Measurements from ENCODE around the gene ZNF853.
"Not testable (repeated sequence)": the region's sequence is repeated elsewhere in the genome, so short reads cannot be mapped to it uniquely, and the experiment has no call there.

ZNF853 gene

DNA sequence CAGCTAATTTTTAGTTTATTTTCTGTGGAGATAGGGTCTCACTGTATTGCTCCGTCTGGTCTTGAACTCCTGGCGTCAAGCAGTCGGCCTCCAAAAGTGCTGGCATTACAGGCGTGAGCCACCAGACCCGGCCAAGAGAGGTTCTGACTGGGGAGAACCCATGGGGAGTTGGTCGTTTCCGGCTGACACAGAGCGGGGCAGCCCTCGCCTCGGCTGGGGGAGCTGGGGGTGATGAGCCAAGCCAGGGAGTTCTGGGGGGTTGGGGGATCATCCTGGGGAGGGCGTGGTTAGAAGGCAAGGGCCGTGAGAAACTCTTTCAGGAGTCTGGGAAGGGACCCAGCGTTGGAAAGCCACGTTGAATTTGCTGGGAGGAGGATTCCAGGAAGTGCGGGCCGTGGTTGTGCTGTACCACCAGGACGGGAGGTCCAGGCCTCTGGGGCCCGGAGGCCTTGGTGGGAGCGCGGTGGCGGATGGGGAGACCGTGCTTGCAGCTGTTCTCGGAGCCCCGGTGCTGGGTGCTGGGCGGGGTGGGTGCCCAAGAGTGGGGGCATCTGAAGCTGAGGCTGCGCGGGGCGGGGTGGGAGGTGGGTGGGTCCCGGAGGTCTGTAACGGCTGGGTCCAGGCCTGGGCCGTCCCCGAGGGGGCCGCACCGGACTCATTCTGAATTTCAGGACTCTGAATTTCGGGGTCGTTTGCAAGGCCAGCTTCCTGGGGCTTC is 8.4 kb upstream of the ZNF853 start:
- DNase-seq = no peak

DNA sequence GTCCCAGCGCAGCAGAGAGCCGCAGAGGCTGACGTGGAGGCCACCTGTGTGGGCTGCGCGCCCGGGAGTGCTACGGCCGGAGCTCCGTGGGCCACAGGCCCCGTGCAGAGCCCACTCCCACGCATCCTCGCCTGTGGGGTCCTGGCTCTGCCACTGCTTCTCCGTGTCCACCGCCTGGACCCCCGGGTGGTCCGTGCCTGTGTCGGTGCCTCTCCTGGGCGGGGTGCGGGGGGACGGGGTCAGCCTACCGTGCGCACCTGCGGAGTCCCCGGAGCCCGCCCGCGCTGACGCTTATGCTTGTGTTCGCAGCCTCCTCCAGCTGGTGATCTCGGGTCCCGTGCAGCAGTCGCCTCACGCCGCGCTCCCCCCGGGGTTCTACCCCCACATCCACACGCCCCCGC is 7.8 kb upstream of the ZNF853 start:
- DNase-seq = no peak

DNA sequence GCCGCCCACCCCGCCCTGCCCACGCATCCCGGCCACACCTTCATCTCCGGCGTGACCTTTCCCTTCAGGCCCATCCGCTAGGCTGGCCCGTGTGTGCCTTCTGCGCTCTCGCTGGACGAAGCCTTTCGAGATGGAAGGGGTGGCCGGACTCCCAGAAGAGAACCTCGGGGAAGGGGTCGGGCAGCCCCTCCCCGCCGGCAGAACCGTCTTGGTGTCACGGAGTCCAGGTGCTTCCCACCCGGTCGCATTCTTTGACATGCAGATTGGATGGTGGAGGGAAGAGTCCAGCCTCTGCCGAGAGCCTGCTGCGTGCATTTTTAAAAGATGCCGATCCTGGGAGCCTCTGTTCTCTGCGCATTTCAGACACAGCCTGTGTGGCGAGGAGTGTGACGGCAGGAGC is 7.3 kb upstream of the ZNF853 start:
- no peak for DNase-seq

DNA sequence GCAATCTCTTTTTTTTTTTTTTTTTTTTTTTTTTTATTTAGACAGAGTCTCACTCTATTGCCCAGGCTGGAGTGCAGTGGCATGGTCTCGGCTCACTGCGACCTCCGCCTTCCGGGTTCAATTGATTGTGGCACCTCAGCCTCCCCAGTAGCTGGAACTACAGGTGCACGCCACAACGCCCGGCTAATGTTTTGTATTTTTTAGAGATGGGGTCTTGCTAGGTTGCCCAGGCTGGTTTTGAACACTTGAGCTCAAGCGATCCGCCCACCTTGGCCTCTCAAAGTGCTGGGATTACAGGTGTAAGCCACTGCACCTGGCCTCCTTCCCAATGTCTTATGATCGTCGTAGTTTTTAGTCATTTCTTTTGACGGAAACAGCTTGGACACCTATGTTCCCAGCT is 6.6 kb upstream of the ZNF853 start:
- DNase-seq = no peak

DNA sequence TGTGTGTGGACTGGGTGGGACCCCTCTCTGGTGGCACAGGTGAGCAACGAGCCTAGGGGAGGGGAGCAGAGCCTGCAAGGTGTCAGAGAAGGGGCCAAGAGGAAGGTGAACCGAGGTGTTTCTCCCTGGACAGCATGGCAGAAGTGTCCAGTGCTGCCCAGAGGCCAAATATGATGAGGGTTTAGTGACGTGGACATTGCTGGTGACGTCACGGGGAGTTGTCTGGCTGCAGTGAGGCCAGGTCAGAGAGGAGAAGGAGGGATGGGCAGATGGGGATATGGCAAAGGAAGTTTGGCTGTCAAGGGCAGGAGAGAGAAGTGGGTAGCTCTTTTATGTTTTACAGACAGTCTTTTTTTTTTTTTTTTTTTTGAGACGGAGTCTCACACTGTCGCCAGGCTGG is 2.6 kb upstream of the ZNF853 start:
- DNase-seq = no peak

DNA sequence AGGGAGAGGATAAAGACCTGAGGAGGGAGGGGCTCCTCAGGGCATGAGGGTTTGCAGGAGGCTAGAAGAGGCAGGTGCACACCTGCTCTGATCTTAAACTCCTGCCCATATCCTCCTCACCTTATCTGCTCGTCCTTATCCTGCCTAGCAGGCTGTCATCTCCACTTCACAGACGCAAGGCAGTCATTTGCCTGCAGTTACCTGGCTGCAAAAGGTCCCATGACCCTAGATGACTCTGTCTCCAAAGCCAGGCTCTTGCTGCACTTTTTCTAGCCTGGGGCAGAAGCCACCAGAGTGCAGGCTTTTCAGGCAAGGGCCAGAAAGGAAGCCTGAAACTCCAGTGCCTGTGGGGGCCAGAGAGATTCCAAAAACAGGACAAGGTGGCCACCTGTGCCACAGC is 1.7 kb upstream of the ZNF853 start:
- DNase-seq = no peak

DNA sequence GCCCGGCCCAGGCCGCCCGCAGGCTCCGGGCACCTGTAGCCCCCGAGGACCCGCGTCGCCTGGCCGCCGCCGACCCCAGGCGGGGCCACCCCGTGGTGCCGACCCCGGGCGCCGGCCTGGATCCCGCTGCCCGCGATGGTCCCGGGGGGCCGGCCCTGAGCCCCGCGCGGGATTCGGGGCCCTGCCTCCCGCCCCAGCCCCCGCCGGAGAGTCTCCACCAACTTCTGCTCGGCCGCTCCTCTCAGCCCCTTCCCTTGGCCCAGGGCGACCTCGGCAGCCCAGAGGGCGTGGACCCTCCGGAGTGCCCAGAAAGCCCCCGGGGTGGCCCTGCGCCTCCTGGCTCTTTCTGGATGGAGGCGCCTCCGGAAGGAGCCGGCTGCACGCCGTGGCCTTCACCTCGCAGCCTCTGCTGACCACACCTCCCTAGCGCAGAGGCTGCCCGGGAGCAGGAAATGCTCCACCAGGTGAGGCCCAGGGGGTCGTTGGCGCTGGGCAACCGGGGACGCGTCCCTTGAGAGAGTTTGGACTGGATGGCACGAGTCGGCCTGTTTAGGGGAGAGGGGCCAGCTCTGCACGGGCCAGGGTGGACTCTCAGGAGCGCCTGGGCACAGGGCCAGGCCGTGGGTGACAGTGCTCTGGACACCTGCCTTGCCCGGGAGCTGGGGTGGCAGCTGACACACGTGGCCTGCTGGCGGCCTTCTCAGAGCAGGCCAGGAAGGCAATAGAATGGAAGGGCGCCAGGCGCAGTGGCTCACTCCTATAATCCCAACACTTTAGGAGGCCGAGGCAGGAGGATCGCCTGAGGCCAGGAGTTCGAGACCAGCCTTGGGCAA is 529 bp downstream of the ZNF853 start:
- no peak for DNase-seq

DNA sequence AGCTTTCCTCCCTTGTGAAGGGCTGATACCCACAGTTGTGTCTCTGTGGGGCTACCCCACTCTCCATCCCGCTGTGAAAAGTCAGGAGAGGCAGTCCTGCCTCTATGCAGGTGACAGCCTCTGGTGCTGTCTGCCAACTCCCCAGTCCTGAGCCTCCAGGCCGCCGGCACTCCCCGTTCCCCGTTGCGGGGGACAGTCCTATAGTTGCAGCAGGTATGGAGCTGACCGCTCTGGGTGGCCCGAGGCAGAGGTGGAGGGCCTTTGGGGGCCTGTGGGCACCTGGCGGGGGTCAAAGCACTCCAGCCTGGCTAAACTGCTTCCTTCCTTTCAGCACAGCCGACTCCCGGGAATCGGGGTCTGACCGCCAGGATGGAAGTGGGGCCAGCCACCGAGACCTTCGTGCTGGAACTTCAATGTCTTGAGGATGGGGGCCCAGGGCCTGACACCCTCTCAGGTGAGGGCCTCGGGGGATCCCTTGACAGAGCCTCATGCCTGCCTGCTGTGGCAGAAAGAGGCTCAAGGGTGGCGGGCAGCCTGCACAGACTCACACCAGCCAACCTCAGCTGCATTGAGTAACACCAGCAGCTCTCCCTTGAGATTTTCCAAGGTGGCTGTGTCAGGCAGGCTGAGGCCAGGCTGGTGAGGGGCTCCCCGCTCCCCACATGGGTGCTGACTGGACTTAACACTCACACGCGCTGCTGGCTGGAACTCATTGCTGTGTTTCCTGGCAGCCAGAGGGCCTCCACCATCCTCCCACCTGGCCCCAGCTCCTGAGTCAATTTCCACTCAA is 1.6 kb downstream of the ZNF853 start:
- no peak for DNase-seq

DNA sequence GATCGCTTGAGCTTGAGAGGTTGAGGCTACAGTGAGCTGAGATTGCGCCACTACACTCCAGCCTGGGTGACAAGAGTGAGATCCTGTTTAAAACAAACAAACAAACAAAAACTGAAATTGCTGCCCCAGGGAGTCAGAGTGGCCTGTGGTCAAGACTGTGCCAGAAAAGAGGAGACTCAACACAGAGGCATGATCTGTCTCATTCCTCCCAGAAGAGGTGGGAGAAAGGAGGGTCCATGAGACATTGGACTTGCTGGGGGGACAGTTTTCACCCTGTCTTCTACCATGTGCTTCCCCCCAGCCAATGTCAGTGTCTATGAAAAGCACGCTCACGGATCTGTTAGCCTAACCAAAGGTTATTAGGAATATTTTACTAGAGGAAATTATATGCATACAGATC is 3.2 kb downstream of the ZNF853 start:
- no peak for DNase-seq

DNA sequence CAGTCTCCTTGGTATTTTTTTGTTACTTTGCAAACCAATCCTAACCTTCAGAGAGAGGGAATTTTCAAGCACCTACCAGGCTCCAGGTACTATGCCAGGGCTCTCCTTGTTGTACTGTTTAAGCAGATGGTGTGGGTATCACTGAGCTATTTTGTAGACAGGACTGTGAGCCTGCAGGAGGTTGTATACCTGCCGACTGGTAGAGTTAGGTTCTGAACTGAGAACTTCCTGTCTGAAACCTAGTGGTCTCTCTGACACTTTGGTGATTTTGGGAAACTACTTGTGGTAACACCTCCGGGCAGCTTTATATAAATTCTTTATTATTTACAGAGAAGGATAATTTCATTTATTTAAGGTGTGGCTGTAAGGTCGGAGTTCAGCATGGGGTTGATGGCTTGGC is 4.6 kb downstream of the ZNF853 start:
- DNase-seq = no peak

DNA sequence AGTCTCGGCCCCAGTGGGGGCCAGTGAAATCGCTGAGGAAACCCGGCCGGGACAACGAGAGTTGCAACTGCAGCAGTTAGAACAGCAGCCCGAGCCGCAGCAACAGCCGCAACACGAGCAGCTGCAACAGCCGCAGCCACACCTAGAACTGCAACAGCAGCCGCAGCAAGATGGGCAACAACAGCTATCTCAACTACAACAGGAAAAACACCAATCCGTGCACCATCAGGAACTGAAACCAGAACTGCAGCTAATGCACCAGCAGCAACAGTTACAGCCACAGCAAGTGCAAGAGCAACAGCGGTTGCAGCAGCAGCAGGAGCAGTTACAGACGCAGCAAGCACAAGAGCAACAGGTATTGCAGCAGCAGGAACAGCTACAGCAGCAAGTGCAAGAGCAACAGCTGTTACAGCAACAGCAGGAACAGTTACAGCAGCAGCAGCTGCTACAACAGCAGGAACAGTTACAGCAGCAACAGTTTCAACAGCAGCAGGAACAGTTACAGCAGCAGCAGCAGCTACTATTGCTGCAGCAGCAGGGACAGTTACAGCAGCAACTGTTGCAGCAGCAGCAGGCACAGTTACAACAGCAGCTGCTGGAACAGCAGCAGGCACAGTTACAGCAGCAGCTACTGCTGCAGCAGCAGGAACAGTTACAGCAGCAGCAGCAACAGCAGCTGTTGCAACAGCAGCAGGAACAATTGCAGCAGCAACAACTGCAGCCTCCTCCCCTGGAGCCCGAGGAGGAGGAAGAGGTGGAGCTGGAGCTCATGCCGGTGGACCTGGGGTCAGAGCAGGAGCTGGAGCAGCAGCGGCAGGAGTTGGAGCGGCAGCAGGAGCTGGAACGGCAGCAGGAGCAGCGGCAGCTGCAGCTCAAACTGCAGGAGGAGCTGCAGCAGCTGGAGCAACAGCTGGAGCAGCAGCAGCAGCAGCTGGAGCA is 6.1 kb downstream of the ZNF853 start:
- no peak for DNase-seq

DNA sequence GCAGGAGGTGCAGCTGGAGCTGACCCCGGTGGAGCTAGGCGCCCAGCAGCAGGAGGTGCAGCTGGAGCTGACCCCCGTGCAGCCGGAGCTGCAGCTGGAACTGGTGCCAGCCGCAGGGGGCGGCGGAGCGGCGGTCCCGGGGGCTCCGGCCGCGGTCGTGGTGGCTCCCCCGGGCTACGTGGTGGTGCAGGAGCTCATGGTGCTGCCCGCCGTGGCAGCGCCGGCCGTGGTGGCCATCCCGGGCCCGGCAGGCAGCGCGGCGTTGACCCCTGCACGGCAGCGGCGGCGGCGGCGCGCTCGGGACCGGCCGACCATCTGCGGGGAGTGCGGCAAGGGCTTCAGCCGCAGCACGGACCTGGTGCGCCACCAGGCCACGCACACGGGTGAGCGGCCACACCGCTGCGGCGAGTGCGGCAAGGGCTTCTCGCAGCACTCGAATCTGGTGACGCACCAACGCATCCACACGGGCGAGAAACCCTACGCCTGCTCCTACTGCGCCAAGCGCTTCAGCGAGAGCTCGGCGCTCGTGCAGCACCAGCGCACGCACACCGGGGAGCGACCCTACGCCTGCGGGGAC is 6.8 kb downstream of the ZNF853 start:
- DNase-seq = no peak

DNA sequence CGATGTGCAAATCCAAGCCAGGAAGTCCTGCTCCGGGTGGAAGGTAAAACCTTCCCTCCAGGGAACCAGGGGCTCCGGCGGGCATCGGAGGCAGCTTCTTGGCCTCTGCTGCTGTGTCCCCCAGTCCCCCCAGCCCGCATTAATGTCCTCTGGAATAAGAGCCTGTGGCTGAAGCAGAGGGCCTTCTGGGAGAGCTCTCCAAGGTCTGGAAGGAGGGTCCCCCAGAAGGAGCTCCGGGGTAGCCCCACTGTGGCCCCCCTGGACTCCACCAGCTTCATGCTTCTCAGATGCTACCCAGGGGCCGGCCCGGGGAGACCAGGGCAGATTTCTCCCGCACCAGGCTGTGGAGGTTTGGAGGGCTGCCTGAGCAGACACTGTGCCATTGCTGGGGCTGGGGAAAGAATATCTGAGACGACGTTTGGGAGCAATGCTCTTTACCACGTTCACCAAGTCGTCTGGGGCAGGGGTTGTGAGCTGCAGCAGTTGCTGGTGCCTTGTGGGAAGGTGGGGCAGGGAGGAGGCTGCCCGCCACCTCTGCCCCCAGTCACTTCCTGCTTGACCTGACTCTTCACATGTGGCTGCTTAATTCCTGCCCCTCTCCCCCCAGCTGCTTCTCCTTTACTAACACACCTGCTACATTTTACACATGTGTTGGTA is 8.3 kb downstream of the ZNF853 start:
- DNase-seq = no peak

DNA sequence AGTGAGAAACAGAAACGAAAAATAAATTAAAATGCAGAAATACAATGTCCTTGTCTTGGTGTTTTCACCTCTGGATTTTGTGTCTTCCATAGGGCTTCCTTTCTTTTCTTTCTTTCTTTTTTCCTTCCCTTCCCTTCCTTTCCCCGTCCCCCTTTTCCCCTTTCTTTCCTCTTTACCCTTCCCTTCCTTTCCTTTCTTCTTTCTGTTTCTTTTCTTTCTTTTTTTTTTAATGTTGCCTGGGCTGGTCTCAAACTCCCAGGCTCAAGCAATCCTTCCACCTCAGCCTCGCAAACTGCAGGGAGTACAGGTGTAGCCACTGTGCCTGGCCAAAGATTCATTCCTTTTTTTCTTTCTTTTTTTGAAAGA is 8.8 kb downstream of the ZNF853 start:
- no peak for DNase-seq

DNA sequence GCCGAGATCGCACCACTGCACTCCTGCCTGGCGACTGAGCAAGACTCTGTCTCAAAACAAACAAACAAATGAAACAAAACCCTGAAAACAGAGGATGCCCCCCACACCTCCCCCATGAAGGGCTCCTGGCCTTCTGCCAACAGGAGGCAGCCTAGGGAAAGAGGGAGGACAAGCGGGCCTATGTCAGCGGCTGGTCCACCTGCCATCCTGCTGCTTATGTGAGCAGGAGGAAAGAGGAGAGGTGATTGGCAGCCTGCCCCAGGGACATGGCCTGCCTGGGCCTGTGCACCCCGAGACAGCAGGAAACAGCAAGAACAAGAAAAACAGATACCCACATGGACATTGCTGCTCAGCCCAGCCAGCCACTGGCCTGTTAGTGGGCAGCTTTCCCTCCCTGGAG is 12.6 kb downstream of the ZNF853 start:
- peak; percentile 53 for DNase-seq

DNA sequence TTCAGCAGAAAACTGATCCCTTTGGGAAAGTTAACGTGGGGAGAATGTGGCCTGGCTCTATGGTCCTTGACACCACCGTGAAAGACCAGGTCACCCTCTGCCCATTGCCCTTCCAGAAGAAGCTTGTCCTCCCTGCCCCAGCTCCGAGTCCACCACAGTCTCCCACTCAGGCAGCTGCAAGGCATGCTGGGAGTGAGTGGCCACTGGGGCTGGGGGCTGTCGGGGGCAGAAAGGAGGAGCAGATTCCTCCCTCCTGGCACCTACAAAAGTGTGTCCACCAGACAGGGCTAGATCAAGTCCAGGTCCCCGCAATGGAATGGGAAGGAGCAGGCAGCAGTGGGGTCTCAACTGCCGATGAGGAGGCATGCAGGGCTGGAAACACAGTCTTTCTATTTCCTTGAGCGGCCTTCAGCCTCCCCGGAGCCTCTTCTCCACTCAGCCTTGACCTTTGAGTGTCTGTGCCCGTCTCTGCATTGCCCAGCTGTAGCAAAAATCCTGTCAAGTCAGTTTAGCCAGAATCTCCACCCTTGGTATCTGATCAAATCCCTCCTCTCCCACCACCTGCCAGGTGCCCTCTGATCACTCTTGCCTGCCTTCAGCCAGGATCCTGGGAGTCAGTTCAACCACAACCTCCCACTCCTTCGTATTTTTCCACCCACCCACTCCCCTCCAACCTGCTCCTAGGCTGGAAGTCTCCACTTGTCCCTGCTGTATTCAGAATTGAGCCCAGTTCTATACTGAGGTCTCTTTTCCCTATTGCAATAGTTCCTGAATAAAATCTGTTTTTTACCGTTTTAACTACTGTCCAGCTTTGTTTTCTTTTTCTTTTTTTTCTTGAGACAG is 14.8 kb downstream of the ZNF853 start:
- no peak for DNase-seq

DNA sequence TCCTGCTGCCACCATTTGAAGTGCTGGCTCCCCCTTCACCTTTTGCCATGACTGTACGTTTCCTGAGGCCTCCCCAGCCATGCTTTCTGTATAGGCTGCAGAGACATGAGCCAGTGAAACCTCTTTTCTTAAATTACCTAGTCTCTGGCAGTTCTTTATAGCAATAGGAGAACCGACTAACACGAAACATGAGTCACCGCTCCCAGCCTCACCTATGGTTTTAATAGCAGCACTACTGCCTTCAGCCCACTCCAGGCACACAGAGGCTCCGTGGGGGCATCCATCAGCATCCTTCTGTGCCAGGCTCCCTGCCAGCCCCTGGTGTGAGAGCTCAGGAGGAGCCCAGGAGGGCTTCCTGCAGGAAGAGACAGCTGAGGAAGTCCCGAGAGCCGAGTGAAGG is 16.2 kb downstream of the ZNF853 start:
- DNase-seq = no peak

DNA sequence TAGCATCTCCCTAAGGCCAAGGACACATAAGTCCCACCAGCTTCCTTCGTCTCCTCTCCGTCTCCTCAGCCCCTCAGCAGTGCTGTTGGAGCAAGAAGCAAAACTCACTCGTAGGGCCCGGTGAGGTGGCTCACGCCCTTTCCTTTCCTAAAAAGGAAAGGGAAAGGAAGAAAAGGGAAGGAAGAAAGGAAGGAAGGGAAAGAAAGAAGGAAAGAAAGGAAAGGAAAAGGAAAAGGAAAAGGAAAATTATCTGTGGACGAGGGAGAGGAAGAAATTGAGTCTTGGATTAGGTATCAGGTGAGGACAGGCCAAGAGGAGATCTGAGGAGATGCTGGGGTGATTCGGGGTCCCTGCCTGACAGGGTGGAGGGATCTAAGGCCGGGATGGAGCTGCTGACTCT is 18.6 kb downstream of the ZNF853 start:
- DNase-seq = no peak

DNA sequence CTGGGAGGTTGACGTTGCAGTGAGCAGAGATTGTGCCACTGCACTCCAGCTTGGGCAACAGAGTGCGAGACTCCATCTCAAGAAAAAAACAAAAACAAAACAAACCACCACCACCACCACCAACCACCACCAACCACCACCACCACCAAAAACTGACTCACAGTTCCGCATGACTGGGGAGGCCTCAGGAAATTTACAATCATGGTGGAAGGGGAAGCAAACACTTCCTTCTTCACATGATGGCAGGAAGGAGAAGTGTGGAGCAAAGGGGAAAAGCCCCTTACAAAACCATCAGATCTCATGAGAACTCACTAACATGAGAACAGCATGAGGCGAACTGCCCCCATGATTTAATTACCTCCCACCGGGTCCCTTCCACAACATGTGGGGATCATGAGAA is 19.6 kb downstream of the ZNF853 start:
- not testable (repeated sequence) for DNase-seq

DNA sequence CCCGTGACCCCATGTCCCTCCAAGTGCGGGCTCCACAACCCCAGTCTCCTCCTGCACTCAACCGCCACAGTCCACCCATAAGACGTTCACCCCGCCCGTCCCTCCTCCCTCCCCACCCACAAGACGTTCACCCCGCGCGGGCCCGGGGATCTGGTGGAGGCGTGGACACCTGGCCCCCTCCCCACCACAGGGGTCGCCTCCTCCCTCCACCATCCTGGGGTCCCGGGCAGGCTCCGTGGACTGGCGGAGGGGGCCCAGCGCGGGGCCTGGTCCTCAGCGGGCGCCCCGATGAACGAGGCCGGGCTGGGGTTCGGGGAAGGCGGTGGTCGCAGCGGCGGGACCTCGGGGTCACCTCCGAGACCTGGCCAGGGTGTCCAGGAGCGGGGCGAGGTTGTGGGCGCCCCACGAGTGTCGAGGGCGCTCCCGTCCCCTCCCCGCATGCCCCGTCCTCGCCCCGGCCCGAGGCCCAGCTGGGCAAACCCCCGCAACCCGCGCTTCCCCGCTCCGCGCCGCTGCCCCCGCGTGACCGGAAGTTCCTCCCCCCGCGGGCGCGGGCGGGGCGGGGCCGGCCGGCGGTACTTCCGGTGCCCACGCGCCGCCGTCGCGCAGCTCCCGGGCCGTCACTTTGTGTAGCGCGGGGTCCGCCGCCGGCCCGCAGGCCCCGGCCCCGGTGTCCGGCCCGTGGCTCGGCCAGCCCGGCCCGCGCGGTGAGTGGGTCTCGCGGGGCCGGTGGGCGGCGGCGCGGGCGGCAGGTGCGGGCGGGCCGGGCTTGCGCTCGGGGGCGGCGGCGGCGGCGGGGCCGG is 21.5 kb downstream of the ZNF853 start, which contains the start of gene ZNF316:
ZNF316 (plus strand) TSS at position 578 of the 803 bp plus-strand sequence. CDS start 5,092 bp downstream, outside the sequence.
- DNase-seq = no peak
